Measurements from ENCODE around the gene APPBP2.
"Not testable (repeated sequence)": the region's sequence is repeated elsewhere in the genome, so short reads cannot be mapped to it uniquely, and the experiment has no call there.

Gene APPBP2

DNA sequence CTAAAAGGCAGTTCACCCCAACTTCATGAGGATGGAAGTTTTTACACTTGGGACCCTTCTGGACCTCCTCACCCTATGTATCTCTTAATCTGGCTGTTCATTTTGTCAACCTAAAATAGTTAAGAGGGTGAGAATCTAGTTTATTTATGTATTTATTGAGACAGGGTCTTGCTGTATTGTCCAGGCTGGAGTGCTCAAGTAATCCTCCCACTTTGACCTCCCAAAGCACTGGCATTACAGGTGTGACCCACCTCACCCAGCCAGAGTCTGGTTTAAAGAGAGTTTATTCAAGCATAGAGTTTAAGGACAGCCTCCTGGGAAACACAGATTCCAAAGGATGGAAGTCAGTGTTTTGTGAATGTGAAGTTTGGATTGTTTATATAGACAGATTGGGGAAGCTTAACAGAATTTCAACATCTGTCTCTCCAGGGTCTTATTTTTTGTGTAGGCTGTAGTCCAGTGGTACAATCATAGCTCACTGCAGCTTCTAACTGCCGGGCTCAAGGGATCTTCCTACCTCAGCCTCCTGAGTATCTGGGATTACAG is 8.0 kb upstream of the APPBP2 start:
- no peak for DNase-seq

DNA sequence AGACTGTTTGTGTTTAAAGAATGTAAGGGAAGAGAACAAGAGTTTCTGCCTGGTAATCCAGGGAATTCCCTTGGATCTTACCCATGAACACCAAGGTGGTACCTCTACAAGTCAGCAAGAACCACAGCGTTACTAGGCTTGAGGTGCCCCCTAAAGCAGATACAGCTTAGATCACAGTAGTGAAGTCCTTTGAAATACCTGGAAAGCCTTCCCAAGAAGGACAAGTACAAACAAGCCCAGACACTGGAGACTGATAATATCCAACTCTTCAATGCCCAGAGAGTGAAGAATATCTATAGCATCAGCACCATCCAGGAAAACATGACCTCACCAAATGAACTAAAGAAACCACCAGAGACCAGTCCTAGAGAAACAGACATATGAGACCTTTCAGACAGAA is 3.8 kb upstream of the APPBP2 start:
- DNase-seq, result no peak

DNA sequence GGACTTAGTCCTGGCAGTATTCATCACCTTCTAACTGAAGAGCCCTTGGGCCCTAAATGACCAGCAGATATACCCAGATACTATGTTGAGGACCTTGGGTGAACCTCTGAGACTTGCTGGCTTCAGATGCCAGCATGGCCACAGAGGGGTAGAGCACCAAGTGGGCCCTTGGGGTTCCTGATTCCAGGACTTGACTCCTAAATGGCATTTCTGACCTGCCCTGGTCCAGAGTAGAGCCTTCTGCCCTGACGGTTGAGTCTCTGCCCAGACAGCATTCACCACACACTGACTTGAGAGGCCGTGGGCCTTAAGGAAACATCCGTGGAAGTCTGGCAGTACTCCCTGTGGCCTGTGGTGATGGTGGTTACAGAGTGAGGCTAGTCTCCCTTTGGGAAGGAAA is 2.8 kb upstream of the APPBP2 start:
- no peak for DNase-seq

GRCh38 chr17:60527701-60528100 is 1.7 kb upstream of the APPBP2 start:
- DNase-seq, result no peak

DNA sequence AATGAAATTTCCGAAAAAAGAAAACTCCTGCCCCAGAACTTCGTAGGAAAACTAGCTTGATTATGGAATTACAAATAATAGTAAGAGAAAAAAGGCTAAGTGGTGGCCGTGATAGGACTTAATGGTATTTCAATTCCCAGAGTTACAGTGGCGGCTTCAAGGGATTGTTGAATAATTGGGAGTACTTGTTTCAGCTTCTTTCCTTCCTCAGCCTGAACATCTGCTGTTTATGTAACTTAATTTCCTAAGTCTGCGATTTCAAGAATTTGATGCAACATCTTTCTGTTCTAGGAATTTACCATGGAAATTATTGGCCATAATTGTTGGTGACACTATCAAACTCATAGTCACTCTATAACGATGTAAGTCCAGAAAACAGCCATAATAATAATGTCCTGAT is 684 bp upstream of the APPBP2 start:
- DNase-seq, result no peak

GRCh38 chr17:60525328-60525684 is 736 bp downstream of the APPBP2 start:
- DNase-seq, result no peak

DNA sequence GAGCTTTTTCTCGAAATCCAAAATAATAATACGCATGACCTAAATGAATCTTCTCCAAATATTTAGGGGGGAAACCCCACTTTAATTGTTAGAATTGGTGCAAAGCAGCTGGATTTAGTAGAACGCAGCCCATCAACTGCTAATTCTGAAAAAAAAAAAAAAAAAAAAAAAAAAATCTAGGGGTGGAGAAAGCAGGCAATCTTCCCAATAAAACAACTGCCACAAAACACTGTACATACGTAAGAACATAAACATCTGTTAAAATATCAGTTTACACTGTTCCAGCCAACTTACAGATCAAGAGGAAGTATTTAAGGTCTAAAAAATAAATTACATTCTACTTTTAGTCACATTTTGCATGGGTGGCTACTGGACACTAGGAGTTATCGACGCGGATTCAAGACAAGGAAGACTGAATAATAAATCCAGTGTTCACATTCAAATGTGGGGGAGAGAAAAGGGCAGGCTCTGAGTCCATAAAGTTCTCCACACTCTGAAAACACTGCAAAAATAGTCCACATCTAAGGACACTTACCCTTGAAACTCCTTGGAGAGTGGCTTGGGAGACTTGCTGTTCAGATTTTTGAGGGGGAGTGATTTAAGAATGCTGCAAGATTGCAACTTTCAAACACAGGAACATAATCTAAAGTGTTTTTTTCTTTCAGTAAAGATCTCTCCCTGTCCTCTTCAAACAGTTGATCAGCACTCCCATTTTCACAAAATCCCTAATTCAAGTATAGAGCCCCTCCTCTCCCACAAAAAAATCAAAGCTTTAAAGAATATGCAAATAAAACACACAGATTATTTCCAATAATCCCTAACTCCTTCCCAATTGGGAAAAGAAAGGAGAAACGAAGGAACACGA is 1.3 kb downstream of the APPBP2 start:
- DNase-seq, result no peak

DNA sequence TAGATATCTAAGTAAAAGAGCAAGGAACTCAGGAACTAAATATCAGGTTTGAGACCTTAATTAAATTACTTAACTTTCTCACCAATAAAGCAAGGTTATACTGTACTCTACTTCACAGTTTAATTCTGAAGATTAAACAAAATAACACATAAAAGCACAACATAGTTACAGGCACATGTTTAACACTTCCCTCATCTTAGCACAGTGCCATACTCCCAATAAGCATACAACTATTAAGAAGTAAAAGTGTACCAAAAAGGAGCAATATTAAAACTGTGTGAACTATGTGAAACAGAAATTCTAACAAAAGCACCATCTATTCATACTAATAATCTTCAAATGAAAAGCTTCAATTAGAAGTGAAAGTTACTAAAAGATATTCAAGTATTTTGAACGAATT is 2.2 kb downstream of the APPBP2 start:
- DNase-seq, result no peak

GRCh38 chr17:60522889-60523626 is 3.0 kb downstream of the APPBP2 start:
- no peak for DNase-seq

DNA sequence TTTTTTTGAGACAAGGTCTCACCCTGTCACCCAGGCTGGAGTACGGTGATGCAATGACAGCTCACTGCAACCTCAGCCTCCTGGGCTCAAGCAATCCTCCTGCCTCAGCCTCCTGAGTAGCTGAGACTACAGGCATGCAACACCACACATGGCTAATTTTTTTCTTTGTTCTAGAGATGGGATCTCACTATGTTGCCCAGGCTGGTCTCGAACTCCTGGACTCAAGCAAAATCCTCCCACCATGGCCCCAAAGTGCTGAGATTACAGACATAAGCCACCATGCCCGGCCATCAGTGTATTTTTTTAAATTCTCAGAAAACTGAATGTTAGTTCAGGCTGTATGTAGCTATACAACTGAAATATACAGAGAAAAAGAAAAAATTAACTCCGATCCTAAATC is 6.2 kb downstream of the APPBP2 start:
- DNase-seq, result no peak

- DNase-seq, result not testable (repeated sequence)
These were observed 10.4 kb downstream of the APPBP2 start for GRCh38 chr17:60515683-60516082.

DNA sequence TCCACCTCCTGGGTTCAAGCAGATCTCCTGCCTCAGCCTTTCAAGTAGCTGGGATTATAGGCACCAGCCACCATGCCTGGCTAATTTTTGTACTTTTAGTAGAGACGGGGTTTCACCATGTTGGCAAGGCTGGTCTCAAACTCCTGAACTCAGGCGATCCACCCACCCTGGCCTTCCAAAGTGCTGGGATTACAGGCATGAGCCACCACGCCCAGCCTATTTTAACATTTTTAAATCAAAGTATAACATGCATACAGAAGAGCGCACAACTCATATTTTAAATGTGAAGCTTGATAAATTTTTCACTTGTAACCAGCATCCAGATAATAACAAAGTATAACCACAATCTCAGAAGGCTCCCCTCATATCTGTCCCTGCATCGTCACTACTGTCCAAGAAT is 10.8 kb downstream of the APPBP2 start:
- DNase-seq, result not testable (repeated sequence)

DNA sequence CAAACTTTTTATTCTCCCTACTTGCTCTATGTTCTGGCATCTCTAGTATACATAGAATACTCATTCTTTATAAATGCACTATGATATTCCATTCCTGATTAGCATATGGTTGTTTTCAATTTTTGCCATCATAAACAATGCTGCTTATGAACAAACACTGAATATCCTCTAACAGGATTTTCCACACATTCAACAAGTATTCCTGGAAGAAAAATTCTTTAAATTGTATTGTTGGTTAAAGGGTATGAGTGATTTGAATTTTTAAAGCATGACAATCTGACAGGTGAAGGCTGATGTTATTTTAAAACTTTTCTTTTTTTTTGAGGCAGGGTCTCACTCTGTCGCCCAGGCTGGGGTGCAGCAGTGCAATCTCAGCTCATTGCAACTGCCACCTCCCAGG is 11.5 kb downstream of the APPBP2 start:
- DNase-seq, result no peak

DNA sequence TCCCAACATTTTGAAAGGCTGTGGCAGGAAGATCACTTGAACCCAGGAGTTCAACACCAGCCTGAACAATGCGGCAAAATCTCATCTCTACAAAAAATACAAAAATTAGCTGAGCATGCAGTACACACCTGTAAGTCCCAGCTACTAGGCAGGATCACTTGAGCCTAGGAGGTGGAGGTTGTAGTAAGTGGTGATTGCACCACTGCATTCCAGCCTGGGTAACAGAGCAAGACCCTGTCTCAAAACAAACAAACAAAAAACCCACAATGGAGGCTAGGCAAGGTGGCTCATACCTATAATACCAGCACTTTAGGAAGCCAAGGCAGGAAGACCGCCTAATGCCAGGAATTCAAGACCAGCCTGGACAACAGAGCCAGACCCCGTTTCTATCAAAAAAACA is 12.0 kb downstream of the APPBP2 start:
- no peak for DNase-seq

DNA sequence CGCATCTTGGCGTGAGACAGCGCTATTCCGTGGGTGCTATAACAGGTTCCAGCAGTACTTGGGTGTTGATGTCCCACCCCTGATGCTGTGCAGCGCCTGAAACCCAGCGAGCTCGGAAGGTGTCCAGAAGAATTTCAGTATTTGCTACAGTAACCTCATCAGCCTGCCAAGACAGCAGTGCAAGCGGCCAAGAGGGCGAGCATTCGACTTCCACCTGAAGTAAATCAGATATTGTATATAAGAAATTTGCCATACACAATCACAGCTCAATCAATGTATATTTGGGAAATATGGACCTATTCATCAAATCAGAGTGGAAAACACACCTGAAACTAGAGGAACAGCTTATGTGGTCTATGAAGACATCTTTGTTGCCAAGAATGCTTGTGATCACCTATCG is 13.0 kb downstream of the APPBP2 start:
- no peak for DNase-seq

- DNase-seq, result no peak
These were observed 15.3 kb downstream of the APPBP2 start for GRCh38 chr17:60510723-60511122.

DNA sequence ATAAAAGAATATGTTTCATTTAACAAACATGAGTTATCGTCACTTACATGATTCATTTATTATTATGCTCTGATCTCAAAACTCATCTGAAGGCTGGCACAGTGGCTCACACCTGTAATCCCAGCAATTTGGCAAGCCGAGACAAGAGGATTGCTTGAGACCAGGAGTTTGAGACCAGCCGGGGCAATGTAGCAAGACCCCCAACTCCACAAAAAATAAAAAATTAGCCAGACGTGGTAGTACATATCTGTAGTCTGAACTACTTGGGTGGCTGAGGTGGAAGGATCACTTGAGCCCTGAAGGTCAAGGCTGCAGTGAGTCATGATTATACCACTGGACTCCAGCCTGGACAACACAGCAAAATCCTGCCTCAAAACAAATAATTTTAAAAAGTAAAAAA is 16.0 kb downstream of the APPBP2 start:
- DNase-seq, result no peak

DNA sequence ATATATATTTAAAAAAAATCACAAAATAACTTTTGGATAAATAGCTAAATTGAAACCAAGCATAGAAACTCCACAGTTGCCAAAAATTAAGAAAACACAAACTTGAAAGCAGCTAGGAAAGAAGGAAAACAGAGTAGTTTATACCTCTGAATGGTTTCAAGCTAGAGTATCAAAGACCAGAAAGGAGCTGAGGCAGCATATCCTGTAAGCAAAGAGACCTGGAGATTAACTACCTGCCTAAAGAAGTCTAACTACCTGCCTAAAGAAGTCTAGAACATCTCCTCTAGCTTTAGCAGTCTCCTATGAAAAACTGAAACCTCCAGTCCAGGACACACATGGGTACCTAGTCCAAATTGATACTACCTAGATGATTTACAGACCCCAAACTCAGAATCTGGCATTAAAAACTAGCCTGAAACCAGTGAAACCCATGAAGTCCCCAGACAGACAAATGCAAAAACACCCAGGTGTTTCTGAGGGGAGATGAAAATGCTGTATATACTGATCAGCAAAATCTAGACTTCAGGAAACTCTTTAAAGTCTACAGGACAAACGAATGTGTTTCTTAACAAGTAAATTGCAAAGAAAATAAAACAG is 17.6 kb downstream of the APPBP2 start:
- no peak for DNase-seq

DNA sequence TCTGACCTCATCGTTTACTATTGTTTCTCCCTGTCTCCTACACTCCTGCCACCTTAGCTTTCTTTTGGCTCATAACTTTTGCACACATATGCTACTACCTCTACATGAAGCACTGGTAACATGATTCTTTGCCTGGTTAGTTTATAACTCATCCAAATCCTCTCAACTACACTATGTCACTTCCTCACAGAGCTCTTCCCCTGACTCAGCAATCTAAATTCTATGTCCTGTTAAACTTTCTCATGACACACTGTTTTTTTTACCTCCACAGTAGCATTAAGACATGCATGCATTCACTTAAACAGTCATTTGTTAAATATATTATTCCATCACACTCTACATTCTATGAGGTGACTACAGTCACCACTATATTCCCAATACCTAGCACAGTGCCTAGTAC is 19.7 kb downstream of the APPBP2 start:
- DNase-seq, result no peak

DNA sequence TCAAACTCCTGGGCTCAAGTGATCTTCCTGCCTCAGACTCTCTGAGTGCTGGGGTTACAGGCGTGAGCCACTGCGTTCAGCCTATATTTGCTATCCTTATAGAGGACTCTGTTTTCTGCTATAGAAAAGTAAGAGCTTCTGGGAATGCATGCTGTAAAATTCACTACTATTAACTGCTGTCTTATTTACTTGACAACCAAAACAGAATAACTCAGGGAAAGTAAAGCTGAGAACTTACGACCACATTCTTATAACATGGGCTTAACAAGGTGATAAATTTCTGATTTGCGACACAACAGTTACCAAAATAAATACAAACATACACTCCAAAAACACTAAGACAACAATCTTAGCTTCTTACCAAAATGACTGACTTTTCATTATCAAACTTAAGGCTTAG is 23.9 kb downstream of the APPBP2 start:
- no peak for DNase-seq

DNA sequence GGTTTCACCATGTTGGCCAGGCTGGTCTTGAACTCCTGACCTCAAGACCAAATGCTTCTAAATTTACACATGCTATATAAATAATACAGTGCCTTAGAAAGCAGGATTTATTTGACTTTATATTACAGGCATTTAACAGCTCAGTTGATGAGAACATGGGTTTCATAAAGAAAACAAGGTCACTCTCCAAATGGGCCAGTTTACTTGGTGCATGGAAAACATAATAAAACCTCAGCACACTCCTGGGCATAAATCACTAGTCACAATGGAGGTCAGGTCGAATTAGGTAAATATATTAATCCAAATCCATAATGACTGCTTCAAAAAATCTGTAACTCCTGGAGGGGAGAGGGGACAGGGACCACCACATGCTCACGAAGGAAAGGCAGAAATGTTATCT is 24.5 kb downstream of the APPBP2 start:
- no peak for DNase-seq

DNA sequence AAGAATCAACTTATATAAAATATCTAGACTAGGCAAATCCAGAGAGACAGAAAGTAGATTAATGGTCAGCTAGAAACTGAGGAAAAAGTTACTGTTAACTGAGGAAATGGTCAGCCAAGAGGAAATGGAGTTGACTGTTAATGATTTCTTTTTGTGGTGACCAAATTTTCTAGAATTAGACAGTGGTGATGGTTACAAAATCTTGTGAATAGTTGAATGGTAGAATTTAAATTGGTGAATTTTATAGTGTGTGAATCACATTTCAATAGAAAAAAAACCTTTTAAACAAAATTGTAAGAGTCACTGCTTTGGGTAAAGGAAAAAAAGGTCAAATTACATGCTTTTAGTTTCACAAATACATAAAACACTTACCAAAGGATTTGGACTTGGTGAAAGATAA is 30.0 kb downstream of the APPBP2 start:
- no peak for DNase-seq

GRCh38 chr17:60495260-60495659 is 30.8 kb downstream of the APPBP2 start:
- DNase-seq, result no peak

DNA sequence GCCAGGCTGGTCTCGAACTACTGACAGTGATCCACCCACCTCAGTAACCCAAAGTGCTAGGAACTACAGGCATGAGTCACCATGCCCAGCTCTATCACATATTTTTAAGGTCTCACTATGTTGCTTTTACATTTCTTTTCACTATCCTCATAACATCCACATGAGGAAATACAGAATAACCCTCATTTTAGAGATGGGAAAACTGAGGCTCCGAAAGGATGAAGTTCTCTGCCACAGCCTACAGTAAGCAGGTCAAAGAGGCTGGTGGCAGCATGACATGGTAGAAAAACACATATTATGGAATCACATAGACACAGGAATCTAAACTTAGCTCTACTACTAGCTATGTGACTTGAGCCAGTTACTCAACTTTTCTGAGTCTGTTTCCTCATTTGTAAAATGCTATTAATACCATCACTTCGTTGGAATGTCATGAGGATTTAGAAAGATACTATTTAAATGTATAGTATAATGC is 32.2 kb downstream of the APPBP2 start:
- DNase-seq, result no peak

Data from NCI-H1092 treated with DMSO at 0.1 percent for 48 hours (cell line).